ENCODE data around the gene MTR. TPM values are rescaled to one million over a fixed set of nuclear protein-coding genes. Genes with fewer than 3 reads are reported as not detected.
"Not testable (repeated sequence)": the region's sequence is repeated elsewhere in the genome, so short reads cannot be mapped to it uniquely, and the experiment has no call there.

Gene MTR
- total RNA-seq, 2 experiments from 2014 or later, result 35.2 to 37.0 TPM

- peaks cover 80% of the 10 kb centered on the region for H3K36me3 ChIP-seq (ENCODE audit: insufficient read depth, low read length)
- no peak overlapping the region for H3K4me3 Mint-ChIP-seq
Measured at GRCh38 chr1:236854605-236854983, 59.5 kb downstream of the MTR start.

GRCh38 chr1:236856649-236857048 lies 61.6 kb downstream of the MTR start:
- H3K4me3 Mint-ChIP-seq; CTCF ChIA-PET; H3K4me1 ChIP-seq (ENCODE audit: insufficient read depth, low read length); H3K27ac ChIP-seq (ENCODE audit: low read depth in 1 of 2, low read length in 2 of 2); POLR2A ChIA-PET; H3K4me3 ChIP-seq (ENCODE audit: low read length); H3K27me3 ChIP-seq (ENCODE audit: control insufficient read depth in 1 of 2, insufficient read depth in 2 of 2, low read length in 2 of 2); H3K9me3 ChIP-seq (ENCODE audit: control insufficient read depth in 1 of 2, insufficient read depth in 1 of 2, low read length in 2 of 2); H3K27ac Mint-ChIP-seq; intact Hi-C loops (cut with DNase I, micrococcal nuclease); ATAC-seq (ENCODE audit: poor library complexity); H3K27me3 Mint-ChIP-seq; DNase-seq; H3K9me3 Mint-ChIP-seq: not testable (repeated sequence)
- Mint-ChIP-seq H3K4me1 (ENCODE audit: low read depth) (peaks cover 16% of the 10 kb centered on the region), H3K36me3 (ENCODE audit: low read depth) (peaks cover 100% of the 10 kb centered on the region)
- peaks cover 80% of the 10 kb centered on the region for H3K36me3 ChIP-seq (ENCODE audit: insufficient read depth, low read length)

More at GRCh38 chr1:236854605-236854983, 59.5 kb downstream of the MTR start:
- H3K27me3 ChIP-seq (ENCODE audit: control insufficient read depth in 1 of 2, insufficient read depth in 2 of 2, low read length in 2 of 2), result no peaks in the 10 kb centered on the region
- TF ChIP-seq CTCF (IDR thresholded peaks at IDR 0.05), result no peak
- Mint-ChIP-seq H3K27ac (no peak overlapping the region), H3K9me3 (no peaks in the 10 kb centered on the region), H3K27me3 (no peaks in the 10 kb centered on the region), H3K36me3 (ENCODE audit: low read depth) (peaks cover 100% of the 10 kb centered on the region), H3K4me1 (ENCODE audit: low read depth) (peaks cover 8% of the 10 kb centered on the region)
- H3K4me1 ChIP-seq (ENCODE audit: insufficient read depth, low read length), result no peaks in the 10 kb centered on the region
- POLR2A ChIA-PET, result no interaction called here
- ATAC-seq (ENCODE audit: poor library complexity), result no peak
- H3K4me3 ChIP-seq (ENCODE audit: low read length), result no peak overlapping the region
- no peak for DNase-seq
- intact Hi-C loops (cut with DNase I, micrococcal nuclease), result no loop called here
- no peaks in the 10 kb centered on the region for H3K9me3 ChIP-seq (ENCODE audit: control insufficient read depth in 1 of 2, insufficient read depth in 1 of 2, low read length in 2 of 2)
- CTCF ChIA-PET, result interaction anchor here (1.2 kb wide), 1 partner anchor 92 kb away, joined by 3 read pairs; no protein-coding TSS in a partner anchor
- no peak overlapping the region for H3K27ac ChIP-seq (ENCODE audit: low read depth in 1 of 2, low read length in 2 of 2)

- Histone ChIP-seq H3K4me1 (ENCODE audit: insufficient read depth, low read length) (no peaks in the 10 kb centered on the region), H3K27ac (ENCODE audit: low read depth in 1 of 2, low read length in 2 of 2) (no peak overlapping the region), H3K36me3 (ENCODE audit: insufficient read depth, low read length) (peaks cover 86% of the 10 kb centered on the region), H3K27me3 (ENCODE audit: control insufficient read depth in 1 of 2, insufficient read depth in 2 of 2, low read length in 2 of 2) (no peaks in the 10 kb centered on the region), H3K4me3 (ENCODE audit: low read length) (no peak overlapping the region), H3K9me3 (ENCODE audit: control insufficient read depth in 1 of 2, insufficient read depth in 1 of 2, low read length in 2 of 2) (no peaks in the 10 kb centered on the region)
- ATAC-seq (ENCODE audit: poor library complexity) (no peak), DNase-seq (no peak)
- intact Hi-C loops (cut with DNase I, micrococcal nuclease), result no loop called here
- Mint-ChIP-seq H3K27ac (no peak overlapping the region), H3K4me1 (ENCODE audit: low read depth) (peaks cover 32% of the 10 kb centered on the region), H3K4me3 (no peak overlapping the region), H3K27me3 (no peaks in the 10 kb centered on the region), H3K36me3 (ENCODE audit: low read depth) (peaks cover 100% of the 10 kb centered on the region), H3K9me3 (no peaks in the 10 kb centered on the region)
- ChIA-PET POLR2A (no interaction called here), CTCF (no interaction called here)
- no peak for TF ChIP-seq CTCF (IDR thresholded peaks at IDR 0.05)
Measured at GRCh38 chr1:236858165-236858564, 63.1 kb downstream of the MTR start.

GRCh38 chr1:236860101-236860500 lies 65.0 kb downstream of the MTR start:
- Histone ChIP-seq H3K27ac (ENCODE audit: low read depth in 1 of 2, low read length in 2 of 2) (no peak overlapping the region), H3K36me3 (ENCODE audit: insufficient read depth, low read length) (peaks cover 86% of the 10 kb centered on the region), H3K4me1 (ENCODE audit: insufficient read depth, low read length) (no peaks in the 10 kb centered on the region), H3K4me3 (ENCODE audit: low read length) (no peak overlapping the region), H3K27me3 (ENCODE audit: control insufficient read depth in 1 of 2, insufficient read depth in 2 of 2, low read length in 2 of 2) (no peaks in the 10 kb centered on the region), H3K9me3 (ENCODE audit: control insufficient read depth in 1 of 2, insufficient read depth in 1 of 2, low read length in 2 of 2) (no peaks in the 10 kb centered on the region)
- TF ChIP-seq CTCF (IDR thresholded peaks at IDR 0.05), result no peak
- Mint-ChIP-seq H3K9me3 (no peaks in the 10 kb centered on the region), H3K4me3 (no peak overlapping the region), H3K36me3 (ENCODE audit: low read depth) (peaks cover 97% of the 10 kb centered on the region), H3K4me1 (ENCODE audit: low read depth) (peaks cover 37% of the 10 kb centered on the region), H3K27ac (no peak overlapping the region), H3K27me3 (no peaks in the 10 kb centered on the region)
- intact Hi-C loops (cut with DNase I, micrococcal nuclease), result no loop called here
- no peak for ATAC-seq (ENCODE audit: poor library complexity)
- ChIA-PET POLR2A (no interaction called here), CTCF (no interaction called here)
- no peak for DNase-seq

Measured in CD4-positive, alpha-beta T cell (primary cell).